Measurements from ENCODE around the gene MRGPRF. TPM values are rescaled to one million over a fixed set of nuclear protein-coding genes. Genes with fewer than 3 reads are reported as not detected.
A peak's percentile ranks its signal among the peaks of the same experiment; 100 is the strongest.

MRGPRF gene
- polyA plus RNA-seq, 1 experiment: 24.4 TPM

DNA sequence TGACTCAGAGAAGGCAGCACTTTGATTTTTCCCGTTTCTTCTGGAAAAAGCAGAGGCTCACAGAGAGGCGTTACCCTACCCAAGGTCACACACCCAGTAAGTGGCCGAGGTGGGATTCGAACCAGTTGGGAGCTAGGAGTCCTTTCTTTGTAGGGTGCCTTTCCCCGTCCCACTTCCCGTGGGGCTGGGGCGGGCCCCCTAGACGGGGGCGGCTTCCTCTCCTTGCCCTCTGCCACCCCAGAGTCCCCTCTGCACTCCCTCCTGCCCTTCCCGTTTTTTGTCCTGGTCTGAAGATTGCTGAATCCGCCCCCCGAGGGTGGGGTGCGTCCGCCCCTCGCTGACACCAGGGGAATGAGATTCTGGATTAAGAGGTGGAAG is 36.4 kb upstream of the MRGPRF start:
- CTCF ChIA-PET: no interaction called here
- TF ChIP-seq, protein P1, sequence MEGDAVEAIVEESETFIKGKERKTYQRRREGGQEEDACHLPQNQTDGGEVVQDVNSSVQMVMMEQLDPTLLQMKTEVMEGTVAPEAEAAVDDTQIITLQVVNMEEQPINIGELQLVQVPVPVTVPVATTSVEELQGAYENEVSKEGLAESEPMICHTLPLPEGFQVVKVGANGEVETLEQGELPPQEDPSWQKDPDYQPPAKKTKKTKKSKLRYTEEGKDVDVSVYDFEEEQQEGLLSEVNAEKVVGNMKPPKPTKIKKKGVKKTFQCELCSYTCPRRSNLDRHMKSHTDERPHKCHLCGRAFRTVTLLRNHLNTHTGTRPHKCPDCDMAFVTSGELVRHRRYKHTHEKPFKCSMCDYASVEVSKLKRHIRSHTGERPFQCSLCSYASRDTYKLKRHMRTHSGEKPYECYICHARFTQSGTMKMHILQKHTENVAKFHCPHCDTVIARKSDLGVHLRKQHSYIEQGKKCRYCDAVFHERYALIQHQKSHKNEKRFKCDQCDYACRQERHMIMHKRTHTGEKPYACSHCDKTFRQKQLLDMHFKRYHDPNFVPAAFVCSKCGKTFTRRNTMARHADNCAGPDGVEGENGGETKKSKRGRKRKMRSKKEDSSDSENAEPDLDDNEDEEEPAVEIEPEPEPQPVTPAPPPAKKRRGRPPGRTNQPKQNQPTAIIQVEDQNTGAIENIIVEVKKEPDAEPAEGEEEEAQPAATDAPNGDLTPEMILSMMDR (IDR thresholded peaks at IDR 0.05; ENCODE audit: insufficient read depth, low read depth, low read length): no peak
- DNase-seq (ENCODE audit: low read depth): no peak
- POLR2A ChIA-PET: interaction anchor here (0.6 kb wide), 1 partner anchor 10 kb away, joined by 3 read pairs; no protein-coding TSS in a partner anchor
- Histone ChIP-seq H3K4me3 (ENCODE audit: low read depth, low read length) (peak overlapping the region; percentile 93), H3K36me3 (ENCODE audit: control insufficient read depth, insufficient read depth, low read length) (peaks cover 3% of the 10 kb centered on the region), H3K27me3 (ENCODE audit: control insufficient read depth, insufficient read depth, low read length) (no peaks in the 10 kb centered on the region)

DNA sequence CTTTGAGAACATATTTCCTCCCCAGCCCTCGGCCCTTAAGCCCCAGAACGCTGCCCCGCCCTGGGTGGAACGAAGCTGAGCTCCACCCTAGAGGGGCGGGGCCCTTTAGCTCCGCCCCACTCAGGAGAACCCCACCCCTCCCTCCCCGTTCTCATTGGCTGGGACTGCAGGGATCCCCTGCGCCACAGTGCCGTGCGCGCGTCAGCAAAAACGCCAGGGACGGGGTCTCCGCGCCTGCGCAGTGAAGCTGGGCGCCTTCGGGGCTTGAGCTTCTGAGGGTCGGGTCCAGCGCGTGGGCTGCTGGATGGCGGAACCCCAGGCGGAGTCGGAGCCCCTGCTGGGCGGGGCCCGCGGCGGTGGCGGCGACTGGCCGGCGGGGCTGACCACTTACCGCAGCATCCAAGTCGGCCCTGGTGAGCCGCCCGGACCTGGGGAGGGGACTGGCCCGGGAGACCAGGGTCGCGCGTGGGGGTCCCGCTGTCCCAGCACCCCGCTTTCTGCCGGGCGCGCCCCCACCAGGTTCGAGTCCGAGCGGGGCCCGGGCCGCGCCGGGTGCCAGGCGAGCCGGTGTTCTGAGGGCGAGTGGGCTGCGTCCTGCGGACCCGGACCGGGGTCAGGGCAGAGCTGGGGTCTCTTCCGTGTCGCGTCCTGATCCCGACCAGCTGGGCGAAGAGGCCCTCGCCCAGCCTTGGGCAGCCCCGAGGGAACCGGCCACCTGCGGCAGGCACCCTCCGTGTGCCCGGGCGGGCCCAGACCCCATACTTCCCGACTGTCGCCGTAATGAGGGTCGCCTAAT is 35.8 kb upstream of the MRGPRF start, which contains the start of gene TPCN2:
TPCN2 (plus strand) TSS at position 239 of the 796 bp plus-strand sequence; CDS start at position 305, 66 bp downstream.
- Histone ChIP-seq H3K36me3 (ENCODE audit: control insufficient read depth, insufficient read depth, low read length) (peaks cover 1% of the 10 kb centered on the region; the same call in 1 of the 2 replicates), H3K27me3 (ENCODE audit: control insufficient read depth, insufficient read depth, low read length) (no peaks in the 10 kb centered on the region), H3K4me3 (ENCODE audit: low read depth, low read length) (peak within 1 kb of the TSS; percentile 93)
- ChIA-PET POLR2A (interaction anchor here (0.6 kb wide), 1 partner anchor 10 kb away, joined by 3 read pairs; no protein-coding TSS in a partner anchor), CTCF (interaction anchor here (0.8 kb wide), 1 partner anchor 42 kb away, joined by 3 read pairs; no protein-coding TSS in a partner anchor)
- peak; percentile 79 for DNase-seq (ENCODE audit: low read depth)
- TF ChIP-seq, protein P1 (IDR thresholded peaks at IDR 0.05; ENCODE audit: insufficient read depth, low read depth, low read length): no peak

DNA sequence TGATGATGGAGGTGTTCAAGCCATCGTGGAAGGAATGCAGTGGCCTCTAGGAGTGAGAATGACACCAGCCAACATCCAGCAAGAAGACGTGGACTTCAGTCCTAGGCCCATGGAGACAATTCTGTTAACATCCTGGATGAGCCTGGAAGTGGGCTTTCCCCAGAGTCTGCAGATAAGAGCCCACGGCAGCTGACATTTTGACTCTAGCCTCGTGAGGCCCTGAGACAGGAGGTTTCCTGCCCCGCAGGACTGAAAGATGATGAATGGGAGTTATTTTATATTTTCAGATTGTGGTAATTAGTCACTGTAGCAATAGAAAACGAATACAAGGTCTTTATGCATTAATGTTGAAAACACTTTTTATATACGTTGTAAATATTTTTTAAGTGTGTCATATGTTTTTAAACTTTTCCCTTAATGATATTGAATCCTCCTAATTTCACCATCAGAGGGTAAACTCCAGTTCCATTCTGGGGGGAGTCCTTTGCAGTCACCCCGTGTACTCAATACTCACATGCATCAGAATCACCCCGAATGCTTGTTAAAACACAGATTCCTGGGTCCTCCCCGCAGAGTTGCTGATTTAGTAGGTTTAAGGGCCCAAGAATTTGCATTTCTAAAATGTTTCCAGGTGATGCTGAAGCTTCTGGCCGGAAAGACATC is 35.1 kb upstream of the MRGPRF start:
- CTCF ChIA-PET: interaction anchor here (0.8 kb wide), 1 partner anchor 41 kb away, joined by 3 read pairs; no protein-coding TSS in a partner anchor
- DNase-seq (ENCODE audit: low read depth): no peak
- TF ChIP-seq, protein P1 (IDR thresholded peaks at IDR 0.05; ENCODE audit: insufficient read depth, low read depth, low read length): no peak
- POLR2A ChIA-PET: no interaction called here
- H3K4me3 ChIP-seq (ENCODE audit: low read depth, low read length): peak overlapping the region; percentile 93
- H3K36me3 ChIP-seq (ENCODE audit: control insufficient read depth, insufficient read depth, low read length): no peaks in the 10 kb centered on the region
- H3K27me3 ChIP-seq (ENCODE audit: control insufficient read depth, insufficient read depth, low read length): no peaks in the 10 kb centered on the region

DNA sequence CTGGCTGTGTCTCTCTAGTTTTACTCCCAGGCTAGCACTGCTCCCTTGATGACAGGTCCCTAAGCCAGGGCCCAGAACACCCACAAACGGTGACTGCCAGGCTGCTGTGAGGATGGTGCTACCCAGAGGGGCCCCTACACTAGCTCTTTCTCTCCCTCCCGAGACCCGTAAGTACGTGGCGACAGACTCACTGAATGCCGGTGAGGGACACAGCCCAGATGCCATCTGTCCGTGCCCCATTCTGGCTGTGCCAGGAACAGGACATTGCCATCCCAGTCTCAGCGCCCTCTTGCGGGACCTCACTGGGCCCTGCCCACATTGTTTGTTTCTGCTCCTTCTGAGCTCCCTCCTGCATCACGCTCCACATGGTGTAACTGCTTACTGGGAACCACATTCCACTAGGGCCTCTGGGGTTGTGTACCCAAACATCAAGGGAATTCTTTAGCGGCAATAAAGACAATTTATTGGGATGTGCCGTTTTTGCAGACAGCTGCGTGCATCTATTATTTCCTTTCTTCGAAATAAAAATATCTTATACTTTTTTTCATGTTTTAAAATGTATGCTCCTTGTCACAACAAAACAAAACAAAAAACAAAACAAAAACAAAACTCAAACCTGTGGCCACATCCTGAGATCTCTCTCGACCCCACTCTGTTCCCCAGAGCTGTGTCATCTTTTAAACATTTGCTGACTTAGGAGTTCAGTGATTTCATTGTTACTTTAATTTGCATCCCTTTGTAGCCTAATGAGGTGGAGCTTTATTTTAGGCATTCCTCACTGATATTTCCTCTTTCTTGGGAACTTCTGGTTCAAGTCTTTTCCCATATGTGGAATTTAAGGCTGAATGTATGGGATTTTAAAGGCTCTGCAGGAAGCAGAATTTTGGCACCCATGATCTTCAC is 31.3 kb upstream of the MRGPRF start:
- POLR2A ChIA-PET: interaction anchor here (0.6 to 1.0 kb wide), 3 partner anchors 12 to 1001 kb away, joined by 3 to 21 read pairs (median 8); no protein-coding TSS in a partner anchor
- CTCF ChIA-PET: interaction anchor here (0.6 to 6.1 kb wide), 20 partner anchors 8 to 1029 kb away, joined by 3 to 54 read pairs (median 4); partner anchors contain the start of genes IGHMBP2, MRGPRF and MRPL21
- peak; percentile 66 for DNase-seq (ENCODE audit: low read depth)
- no peaks in the 10 kb centered on the region for H3K27me3 ChIP-seq (ENCODE audit: control insufficient read depth, insufficient read depth, low read length)
- no peaks in the 10 kb centered on the region for H3K36me3 ChIP-seq (ENCODE audit: control insufficient read depth, insufficient read depth, low read length)
- TF ChIP-seq, protein P1 (IDR thresholded peaks at IDR 0.05; ENCODE audit: insufficient read depth, low read depth, low read length): peak; percentile 87
- H3K4me3 ChIP-seq (ENCODE audit: low read depth, low read length): no peak overlapping the region

Measured in BJ (cell line).